HepG2 (cell line): Measurements from ENCODE around the gene TH. TPM values are rescaled to one million over a fixed set of nuclear protein-coding genes. Genes with fewer than 3 reads are reported as not detected.
A peak's percentile ranks its signal among the peaks of the same experiment; 100 is the strongest.

Experiments
- ATAC-seq: fragments of 200-7000 bp; cut with Tn5 transposase; 3 replicates; pipeline ENCODE4 v1.9.1; 2020; ENCODE audit warnings: mild to moderate bottlenecking, moderate library complexity
- BruUV-seq: library from RNA; stranded (reverse); fragments of 400-500 nt; replicated peaks from 2 replicates; lab custom pipeline; 2021; lab: Mats Ljungman, UMichigan
- CTCF ChIA-PET: fragments of 300-600 bp; formaldehyde crosslinking; extraction: SDS; loops from one replicate; lab custom pipeline; 2021; ENCODE audit warnings: low total read pairs, inconsistent platforms, low intra/inter-chr PET ratio; lab: Yijun Ruan, JAX
- POLR2A ChIA-PET: fragments of 350-600 bp; sonication (Branson Sonifier 250); formaldehyde crosslinking; loops from one replicate; lab custom pipeline; 2020; ENCODE audit warnings: antibody characterized with exemption, inconsistent platforms; lab: Yijun Ruan, JAX
- DNase-seq: peaks from one replicate; pipeline ENCODE4 v3.0.0-alpha.2; 2015; ENCODE audit warnings: low spot score
- FAIRE-seq: peaks from 3 replicates; lab custom pipeline; 2011; peaks lifted over from hg19 to GRCh38; lab: Jason Lieb, UNC
- H2AFZ ChIP-seq: one replicate; pipeline ENCODE4 v1.6.1; 2011; ENCODE audit warnings: low read length, inconsistent platforms
- H3K27ac ChIP-seq: fragments of 300-600 bp; 3 replicates; pipeline ENCODE4 v1.8.0; 2011; ENCODE audit warnings: mixed run types, mild to moderate bottlenecking, mixed read lengths, low read length, inconsistent platforms; ENCODE audit not compliant: insufficient read depth; ENCODE audit errors: extremely low read length
- H3K27me3 ChIP-seq, 2 experiments: fragments of 200-600 bp in 1 of 2; 2 replicates in 1 of 2; 3 replicates in 1 of 2; pipeline versions ENCODE4 v1.6.0 to v1.8.0; 2011; ENCODE audit warnings: low read length in 2 of 2, mild to moderate bottlenecking in 2 of 2, moderate library complexity in 2 of 2, inconsistent platforms in 1 of 2; ENCODE audit not compliant: insufficient read depth in 2 of 2, control insufficient read depth in 1 of 2
- H3K36me3 ChIP-seq, 2 experiments: fragments of 200-600 bp in 1 of 2; replicated peaks in 1 of 2; 2 replicates in 1 of 2; 3 replicates in 1 of 2; pipeline versions ENCODE4 v1.5.1 to v1.8.0; 2011; ENCODE audit warnings: low read length in 2 of 2, inconsistent platforms in 1 of 2; ENCODE audit not compliant: insufficient read depth in 2 of 2, control insufficient read depth in 1 of 2
- H3K4me1 ChIP-seq: 2 replicates; pipeline ENCODE4 v1.5.1; 2012; ENCODE audit warnings: low read length, inconsistent platforms; ENCODE audit not compliant: insufficient read depth
- H3K4me2 ChIP-seq: 2 replicates; pipeline ENCODE4 v1.6.0; 2011; ENCODE audit warnings: low read depth, low read length, inconsistent platforms
- H3K4me3 ChIP-seq, 3 experiments: fragments of 200-600 bp in 1 of 3; sonication (generic), shearing (Covaris generic) in 1 of 3; replicated peaks in 1 of 3; 2 replicates each; pipeline ENCODE4 v1.5.1; 2011 to 2016; ENCODE audit warnings: low read length in 3 of 3, inconsistent platforms in 2 of 3, low read depth in 2 of 3, mild to moderate bottlenecking in 2 of 3, control low read depth in 1 of 3, mixed read lengths in 1 of 3; ENCODE audit not compliant: insufficient read depth in 1 of 3
- H3K79me2 ChIP-seq: one replicate; pipeline ENCODE4 v1.6.1; 2011; ENCODE audit warnings: low read length, inconsistent platforms; ENCODE audit not compliant: insufficient read depth
- H3K9ac ChIP-seq: 2 replicates; pipeline ENCODE4 v1.6.0; 2011; ENCODE audit warnings: mild to moderate bottlenecking, low read depth, low read length, inconsistent platforms; ENCODE audit not compliant: insufficient read depth
- H3K9me3 ChIP-seq: 2 replicates; pipeline ENCODE4 v1.5.1; 2012; ENCODE audit warnings: mild to moderate bottlenecking, low read length
- H4K20me1 ChIP-seq: 2 replicates; pipeline ENCODE4 v1.6.0; 2011; ENCODE audit warnings: inconsistent platforms, mild to moderate bottlenecking, low read length, moderate library complexity; ENCODE audit not compliant: insufficient read depth
- AGO2 ChIP-seq: fragments of 200-400 bp; formaldehyde crosslinking; optimal IDR thresholded peaks from 2 replicates; pipeline ENCODE3; 2017; ENCODE audit warnings: mild to moderate bottlenecking, low read depth, low read length, moderate library complexity
- ARHGAP35 ChIP-seq: sonication (generic); formaldehyde crosslinking; IDR thresholded peaks from 2 replicates; pipeline ENCODE4 v1.9.0; 2022; ENCODE audit warnings: mild to moderate bottlenecking, inconsistent platforms, moderate library complexity, missing genetic modification reagents, borderline replicate concordance
- ATF7 ChIP-seq, 2 experiments: fragments of 450-650 bp in 1 of 2; sonication (generic) in 1 of 2; formaldehyde crosslinking in 1 of 2; IDR thresholded peaks; 2 replicates each; pipeline versions ENCODE4 v1.4.0 to v1.6.1; 2016 to 2020; ENCODE audit warnings: antibody characterized with exemption in 1 of 2, mild to moderate bottlenecking in 1 of 2, missing genetic modification reagents in 1 of 2
- CBFB ChIP-seq: sonication (generic); formaldehyde crosslinking; IDR thresholded peaks from 2 replicates; pipeline ENCODE4 v1.4.0; 2020; ENCODE audit warnings: missing genetic modification reagents
- DNMT3B ChIP-seq: conservative IDR thresholded peaks from 2 replicates; pipeline ENCODE4 v1.6.1; 2016; ENCODE audit warnings: missing biosample characterization, control low read depth
- LCORL ChIP-seq, 2 experiments: fragments of 450-650 bp in 1 of 2; sonication (generic) in 1 of 2; formaldehyde crosslinking in 1 of 2; IDR thresholded peaks; 2 replicates each; pipeline versions ENCODE4 v1.5.0 to v1.6.1; 2017 to 2020; ENCODE audit warnings: antibody characterized with exemption in 1 of 2, missing genetic modification reagents in 1 of 2
- NFE2L1 ChIP-seq: sonication (generic); formaldehyde crosslinking; IDR thresholded peaks from 2 replicates; pipeline ENCODE4 v1.4.0; 2020; ENCODE audit warnings: missing genetic modification reagents, mild to moderate bottlenecking, borderline replicate concordance
- PHB2 ChIP-seq: fragments of 450-650 bp; IDR thresholded peaks from 2 replicates; pipeline ENCODE4 v1.6.1; 2018; ENCODE audit not compliant: partially characterized antibody
- RARA ChIP-seq: IDR thresholded peaks from 2 replicates; pipeline ENCODE4 v1.6.1; 2016; ENCODE audit warnings: missing genetic modification reagents, missing compliant biosample characterization
- TAF15 ChIP-seq: fragments of 200-400 bp; formaldehyde crosslinking; IDR thresholded peaks from one replicate; pipeline ENCODE4 v1.6.1; 2018; ENCODE audit warnings: mild to moderate bottlenecking, low read depth, low read length; ENCODE audit not compliant: poor library complexity, severe bottlenecking
- THYN1 ChIP-seq: sonication (generic); formaldehyde crosslinking; IDR thresholded peaks from 2 replicates; pipeline ENCODE4 v1.8.1; 2023; ENCODE audit warnings: low read depth, mild to moderate bottlenecking, moderate library complexity, missing genetic modification reagents, borderline replicate concordance
- ZBTB20 ChIP-seq: sonication (generic); formaldehyde crosslinking; IDR thresholded peaks from 2 replicates; pipeline ENCODE4 v1.8.1; 2023; ENCODE audit warnings: missing genetic modification reagents, low read depth, mild to moderate bottlenecking, borderline replicate concordance
- ZKSCAN5 ChIP-seq: sonication (generic); formaldehyde crosslinking; IDR thresholded peaks from 2 replicates; pipeline ENCODE4 v1.5.1; 2020; ENCODE audit warnings: mild to moderate bottlenecking, missing genetic modification reagents
- ZNF232 ChIP-seq: sonication (generic); formaldehyde crosslinking; IDR thresholded peaks from 2 replicates; pipeline ENCODE4 v1.4.0; 2020; ENCODE audit warnings: missing genetic modification reagents, borderline replicate concordance
- ZNF354B ChIP-seq: sonication (generic); formaldehyde crosslinking; IDR thresholded peaks from 2 replicates; pipeline ENCODE4 v1.8.0; 2022; ENCODE audit warnings: mild to moderate bottlenecking, missing genetic modification reagents
- ZNF446 ChIP-seq: sonication (generic); formaldehyde crosslinking; IDR thresholded peaks from 2 replicates; pipeline ENCODE4 v1.5.0; 2020; ENCODE audit warnings: mild to moderate bottlenecking, missing genetic modification reagents
- WGBS: methylation state at CpG from one replicate; pipeline ENCODE4 v1.1.6; 2017; ENCODE audit warnings: low lambda C conversion rate; 5-methylcytosine and 5-hydroxymethylcytosine counted together
- in situ Hi-C: cut with HindIII; loops from 2 replicates; pipeline ENCODE4 v1.10.0; 2017; ENCODE audit warnings: low pct_unique_long_range_greater_than_20kb; ENCODE audit not compliant: extremely low pct_ligation_motif_present
- intact Hi-C: fragments of 100-400 bp; cut with micrococcal nuclease; formaldehyde crosslinking; loops from one replicate; pipeline ENCODE4 v1.10.0; 2022; ENCODE audit not compliant: unreplicated experiment
- polyA plus RNA-seq, 8 experiments: library from polyadenylated mRNA; depleted of rRNA in 3 of 8; stranded (reverse) in 7 of 8; unstranded in 1 of 8; fragments of >200 nt; fragmentation: Illumina TruSeq in 4 of 8; extraction: Trizol in 4 of 8; gene quantifications; 2 replicates each; pipeline versions ENCODE4 v1.2.1 to v1.2.3, GENCODE V29; 2011 to 2016; ENCODE audit warnings: low read depth in 4 of 8, missing spikeins in 1 of 8, mixed read lengths in 1 of 8; ENCODE audit not compliant: insufficient read depth in 1 of 8
- total RNA-seq, 5 experiments: library from RNA; depleted of rRNA; stranded (reverse); fragments of >200 nt; fragmentation: Illumina TruSeq; extraction: Trizol; gene quantifications; 2 replicates each; pipeline ENCODE4 v1.2.3, GENCODE V29; 2016; ENCODE audit warnings: low read depth in 1 of 5
- TF ChIP-seq, protein P1 (sequence below): sonication (generic); formaldehyde crosslinking; IDR thresholded peaks from 2 replicates; pipeline ENCODE4 v1.5.0; 2020; ENCODE audit warnings: mild to moderate bottlenecking, missing genetic modification reagents
- TF ChIP-seq, protein P2 (sequence below): sonication (generic); formaldehyde crosslinking; IDR thresholded peaks from 2 replicates; pipeline ENCODE4 v1.4.0; 2020; ENCODE audit warnings: missing genetic modification reagents

TH gene
- total and polyA plus RNA-seq, 2 of the 13 experiments (the other 11 are each of a cell fraction or from before 2014, with no cell fraction given), result 0.36 TPM; not detected in 1

DNA sequence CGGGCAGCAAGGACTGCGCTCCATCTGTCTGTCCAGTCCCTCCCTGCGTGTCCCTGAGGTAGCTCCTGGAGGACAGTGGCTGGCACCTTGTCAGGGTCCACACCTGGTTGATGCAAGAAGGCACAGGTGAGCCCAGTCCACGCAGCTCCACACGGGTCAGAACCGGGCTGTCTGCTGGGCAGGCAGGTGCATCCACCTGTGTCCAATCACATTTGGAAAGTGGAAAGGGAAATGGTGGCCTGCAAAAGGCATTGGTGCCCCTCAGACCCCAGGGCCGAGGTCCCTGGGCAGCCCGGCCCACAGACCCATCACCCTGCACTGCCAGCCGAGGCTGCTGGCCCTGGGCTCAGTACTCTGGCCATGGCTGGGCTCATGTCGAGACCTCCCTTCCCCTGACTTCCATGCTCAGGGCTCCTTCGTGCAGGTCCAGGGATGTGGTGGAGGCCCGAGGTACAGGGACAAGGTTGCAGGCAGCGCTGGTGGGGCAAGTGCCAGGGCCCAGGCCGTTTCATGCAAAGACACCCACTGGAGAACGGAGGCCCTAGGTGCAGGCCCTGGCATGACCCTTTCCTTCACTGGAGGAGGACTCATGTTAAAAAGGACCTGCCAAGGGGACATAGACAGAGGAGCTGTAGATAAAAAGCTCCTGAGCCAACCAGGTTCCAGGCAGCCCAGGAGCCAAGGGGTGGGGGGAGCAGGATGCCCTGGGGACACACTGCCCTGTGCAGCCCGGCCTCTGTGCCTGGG lies 38.9 kb upstream of the TH start (continued):
- TF ChIP-seq, protein P1, sequence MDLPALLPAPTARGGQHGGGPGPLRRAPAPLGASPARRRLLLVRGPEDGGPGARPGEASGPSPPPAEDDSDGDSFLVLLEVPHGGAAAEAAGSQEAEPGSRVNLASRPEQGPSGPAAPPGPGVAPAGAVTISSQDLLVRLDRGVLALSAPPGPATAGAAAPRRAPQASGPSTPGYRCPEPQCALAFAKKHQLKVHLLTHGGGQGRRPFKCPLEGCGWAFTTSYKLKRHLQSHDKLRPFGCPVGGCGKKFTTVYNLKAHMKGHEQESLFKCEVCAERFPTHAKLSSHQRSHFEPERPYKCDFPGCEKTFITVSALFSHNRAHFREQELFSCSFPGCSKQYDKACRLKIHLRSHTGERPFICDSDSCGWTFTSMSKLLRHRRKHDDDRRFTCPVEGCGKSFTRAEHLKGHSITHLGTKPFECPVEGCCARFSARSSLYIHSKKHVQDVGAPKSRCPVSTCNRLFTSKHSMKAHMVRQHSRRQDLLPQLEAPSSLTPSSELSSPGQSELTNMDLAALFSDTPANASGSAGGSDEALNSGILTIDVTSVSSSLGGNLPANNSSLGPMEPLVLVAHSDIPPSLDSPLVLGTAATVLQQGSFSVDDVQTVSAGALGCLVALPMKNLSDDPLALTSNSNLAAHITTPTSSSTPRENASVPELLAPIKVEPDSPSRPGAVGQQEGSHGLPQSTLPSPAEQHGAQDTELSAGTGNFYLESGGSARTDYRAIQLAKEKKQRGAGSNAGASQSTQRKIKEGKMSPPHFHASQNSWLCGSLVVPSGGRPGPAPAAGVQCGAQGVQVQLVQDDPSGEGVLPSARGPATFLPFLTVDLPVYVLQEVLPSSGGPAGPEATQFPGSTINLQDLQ (CRISPR knock-in tag), result no peak; the same call in 1 of the 2 replicates
- TF ChIP-seq AGO2 (peak; percentile 85), CBFB (CRISPR knock-in tag) (no peak), ZNF232 (CRISPR knock-in tag) (no peak), ARHGAP35 (CRISPR knock-in tag) (no peak), ZNF354B (CRISPR knock-in tag) (no peak), DNMT3B (CRISPR knock-in tag) (no peak)

DNA sequence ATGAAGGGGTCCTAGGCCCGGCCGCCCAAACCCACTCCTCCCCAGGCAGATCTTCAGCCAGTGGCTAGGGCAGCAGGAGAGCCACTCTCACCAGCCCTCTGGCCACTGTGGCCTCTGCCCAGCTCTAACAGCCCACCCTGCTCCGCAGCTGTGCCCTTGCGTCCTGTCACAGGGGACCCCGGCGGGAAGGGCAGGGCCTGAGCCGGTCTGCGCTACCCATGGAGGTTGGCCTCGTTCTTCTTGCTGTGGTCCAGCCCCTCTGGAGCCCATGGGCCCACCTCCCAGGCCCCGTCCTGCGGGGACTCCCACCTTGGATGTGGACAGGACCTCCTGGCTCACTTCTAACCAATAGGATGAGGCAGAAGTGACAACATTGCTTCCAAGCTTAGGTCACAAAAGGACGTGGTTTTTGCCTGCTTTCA lies 38.3 kb upstream of the TH start:
- BruUV-seq, result no TSS peak
- ATAC-seq (no peak), DNase-seq (no peak), FAIRE-seq (no peak)
- ChIA-PET CTCF (no interaction called here), POLR2A (interaction anchor here (1.7 to 2.0 kb wide), 2 partner anchors 11 to 190 kb away, joined by 10 to 19 read pairs; partner anchors contain the start of gene TSSC4)
- H3K9ac ChIP-seq, result peak overlapping the region; percentile 64
- H3K4me3 ChIP-seq, result no peak overlapping the region
- peaks cover 2% of the 10 kb centered on the region for H3K79me2 ChIP-seq
- intact Hi-C loops, result loop anchor here (5.0 to 10.0 kb wide), 2 partner anchors 55 to 192 kb away; partner anchors contain the start of gene TSSC4
- H2AFZ ChIP-seq, result no peak overlapping the region
- H3K4me2 ChIP-seq, result peak overlapping the region; percentile 54; the same call in 1 of the 2 replicates
- no peaks in the 10 kb centered on the region for H4K20me1 ChIP-seq
- H3K9me3 ChIP-seq, result no peaks in the 10 kb centered on the region
- no peaks in the 10 kb centered on the region; a peak in 1 of 5 replicates for H3K27me3 ChIP-seq
- H3K36me3 ChIP-seq, result no peaks in the 10 kb centered on the region; a peak in 1 of 5 replicates
- WGBS, result 100% methylated on average over 1 of the region's 12 CpGs
- peaks cover 91% of the 10 kb centered on the region for H3K4me1 ChIP-seq
- peak overlapping the region; percentile 99 for H3K27ac ChIP-seq
- in situ Hi-C loops, result loop anchor here (25.0 kb wide), 1 partner anchor 527 kb away; no protein-coding TSS in a partner anchor
- TF ChIP-seq LCORL (IDR thresholded peaks at IDR 0.05), result no peak
- no peak for TF ChIP-seq LCORL (CRISPR knock-in tag; IDR thresholded peaks at IDR 0.05)
- no peak for TF ChIP-seq ZBTB20
- no peak for TF ChIP-seq NFE2L1 (CRISPR knock-in tag)
- no peak for TF ChIP-seq ZKSCAN5
- TF ChIP-seq TAF15, result no peak
- TF ChIP-seq RARA (CRISPR knock-in tag), result no peak
- TF ChIP-seq ATF7 (IDR thresholded peaks at IDR 0.05), result no peak
- TF ChIP-seq ATF7 (CRISPR knock-in tag; IDR thresholded peaks at IDR 0.05), result 0 out of 2 replicates have a peak, but pooled peaks have one; percentile 7
- TF ChIP-seq ZNF446 (CRISPR knock-in tag), result peak; percentile 37; the same call in 1 of the 2 replicates
- TF ChIP-seq, protein P2, sequence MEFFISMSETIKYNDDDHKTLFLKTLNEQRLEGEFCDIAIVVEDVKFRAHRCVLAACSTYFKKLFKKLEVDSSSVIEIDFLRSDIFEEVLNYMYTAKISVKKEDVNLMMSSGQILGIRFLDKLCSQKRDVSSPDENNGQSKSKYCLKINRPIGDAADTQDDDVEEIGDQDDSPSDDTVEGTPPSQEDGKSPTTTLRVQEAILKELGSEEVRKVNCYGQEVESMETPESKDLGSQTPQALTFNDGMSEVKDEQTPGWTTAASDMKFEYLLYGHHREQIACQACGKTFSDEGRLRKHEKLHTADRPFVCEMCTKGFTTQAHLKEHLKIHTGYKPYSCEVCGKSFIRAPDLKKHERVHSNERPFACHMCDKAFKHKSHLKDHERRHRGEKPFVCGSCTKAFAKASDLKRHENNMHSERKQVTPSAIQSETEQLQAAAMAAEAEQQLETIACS (CRISPR knock-in tag), result no peak
- TF ChIP-seq THYN1 (CRISPR knock-in tag), result no peak
- TF ChIP-seq PHB2, result no peak
